Measurements from ENCODE around the gene ARHGAP5. TPM values are rescaled to one million over a fixed set of nuclear protein-coding genes. Genes with fewer than 3 reads are reported as not detected.
A peak's percentile ranks its signal among the peaks of the same experiment; 100 is the strongest.

Gene ARHGAP5
- 7.9 and 32.1 TPM in 2 replicates for total RNA-seq (2014; rRNA removed; shearing (Covaris generic); ENCODE audit: low replicate concordance)

GRCh38 chr14:32077081-32078022, at the start of gene ARHGAP5:
Gene ARHGAP5 (plus strand): TSS chr14:32077304. CDS start chr14:32090670, 13,366 bp downstream.
- Histone ChIP-seq H3K36me3 (no peaks in the 10 kb centered on the region), H3K4me3 (peak within 1 kb of the TSS; percentile 76), H3K27me3 (no peaks in the 10 kb centered on the region), H3K9me3 (no peaks in the 10 kb centered on the region)
- DNase-seq = no peak

GRCh38 chr14:32028599-32028998, 48.5 kb upstream of the ARHGAP5 start:
- Histone ChIP-seq H3K36me3 (no peaks in the 10 kb centered on the region), H3K4me3 (no peak overlapping the region), H3K27me3 (no peaks in the 10 kb centered on the region), H3K9me3 (no peaks in the 10 kb centered on the region)
- DNase-seq = no peak

GRCh38 chr14:32033543-32033942, 43.6 kb upstream of the ARHGAP5 start:
- Histone ChIP-seq H3K27me3 (no peaks in the 10 kb centered on the region), H3K4me3 (no peak overlapping the region), H3K36me3 (no peaks in the 10 kb centered on the region), H3K9me3 (no peaks in the 10 kb centered on the region)
- no peak for DNase-seq

- Histone ChIP-seq H3K4me3 (no peak overlapping the region), H3K9me3 (no peaks in the 10 kb centered on the region), H3K27me3 (no peaks in the 10 kb centered on the region), H3K36me3 (no peaks in the 10 kb centered on the region)
- no peak for DNase-seq
Measured at GRCh38 chr14:32038876-32039275, 38.2 kb upstream of the ARHGAP5 start.

- Histone ChIP-seq H3K36me3 (no peaks in the 10 kb centered on the region), H3K27me3 (no peaks in the 10 kb centered on the region), H3K9me3 (no peaks in the 10 kb centered on the region), H3K4me3 (no peak overlapping the region)
- no peak for DNase-seq
Measured at GRCh38 chr14:32039401-32040030, 37.6 kb upstream of the ARHGAP5 start.

GRCh38 chr14:32043624-32044023, 33.5 kb upstream of the ARHGAP5 start:
- Histone ChIP-seq H3K36me3 (no peaks in the 10 kb centered on the region), H3K27me3 (no peaks in the 10 kb centered on the region), H3K9me3 (no peaks in the 10 kb centered on the region), H3K4me3 (no peak overlapping the region)
- no peak for DNase-seq

- no peaks in the 10 kb centered on the region for H3K36me3 ChIP-seq
- no peaks in the 10 kb centered on the region for H3K27me3 ChIP-seq
- DNase-seq = no peak
Measured at GRCh38 chr14:32044454-32044853, 32.6 kb upstream of the ARHGAP5 start.

GRCh38 chr14:32047791-32048190, 29.3 kb upstream of the ARHGAP5 start:
- Histone ChIP-seq H3K9me3 (no peaks in the 10 kb centered on the region), H3K4me3 (no peak overlapping the region), H3K27me3 (no peaks in the 10 kb centered on the region), H3K36me3 (no peaks in the 10 kb centered on the region)
- no peak for DNase-seq

More at GRCh38 chr14:32044454-32044853, 32.6 kb upstream of the ARHGAP5 start:
- no peaks in the 10 kb centered on the region for H3K9me3 ChIP-seq
- no peak overlapping the region for H3K4me3 ChIP-seq

GRCh38 chr14:32049361-32050088, 27.6 kb upstream of the ARHGAP5 start:
- no peak for DNase-seq
- H3K4me3 ChIP-seq = no peak overlapping the region
- H3K36me3 ChIP-seq = no peaks in the 10 kb centered on the region
- no peaks in the 10 kb centered on the region for H3K9me3 ChIP-seq
- H3K27me3 ChIP-seq = no peaks in the 10 kb centered on the region

GRCh38 chr14:32050878-32051277, 26.2 kb upstream of the ARHGAP5 start:
- Histone ChIP-seq H3K9me3 (no peaks in the 10 kb centered on the region), H3K27me3 (no peaks in the 10 kb centered on the region), H3K4me3 (no peak overlapping the region), H3K36me3 (no peaks in the 10 kb centered on the region)
- no peak for DNase-seq

GRCh38 chr14:32054536-32054935, 22.6 kb upstream of the ARHGAP5 start:
- H3K4me3 ChIP-seq = no peak overlapping the region
- no peak for DNase-seq
- no peaks in the 10 kb centered on the region for H3K27me3 ChIP-seq
- H3K9me3 ChIP-seq = no peaks in the 10 kb centered on the region
- H3K36me3 ChIP-seq = no peaks in the 10 kb centered on the region

- Histone ChIP-seq H3K36me3 (no peaks in the 10 kb centered on the region), H3K9me3 (no peaks in the 10 kb centered on the region), H3K27me3 (no peaks in the 10 kb centered on the region), H3K4me3 (no peak overlapping the region)
- no peak for DNase-seq
Measured at GRCh38 chr14:32055175-32055574, 21.9 kb upstream of the ARHGAP5 start.

GRCh38 chr14:32059702-32060101, 17.4 kb upstream of the ARHGAP5 start:
- no peak for DNase-seq
- H3K27me3 ChIP-seq = no peaks in the 10 kb centered on the region
- H3K9me3 ChIP-seq = no peaks in the 10 kb centered on the region
- no peak overlapping the region for H3K4me3 ChIP-seq
- H3K36me3 ChIP-seq = no peaks in the 10 kb centered on the region

GRCh38 chr14:32064931-32065330, 12.2 kb upstream of the ARHGAP5 start:
- no peaks in the 10 kb centered on the region for H3K36me3 ChIP-seq
- no peaks in the 10 kb centered on the region for H3K9me3 ChIP-seq
- no peak overlapping the region for H3K4me3 ChIP-seq
- no peak for DNase-seq
- no peaks in the 10 kb centered on the region for H3K27me3 ChIP-seq

GRCh38 chr14:32068708-32069107, 8.4 kb upstream of the ARHGAP5 start:
- Histone ChIP-seq H3K36me3 (no peaks in the 10 kb centered on the region), H3K27me3 (no peaks in the 10 kb centered on the region), H3K9me3 (no peaks in the 10 kb centered on the region), H3K4me3 (no peak overlapping the region)
- no peak for DNase-seq

- DNase-seq = no peak
Measured at GRCh38 chr14:32070282-32070681, 6.8 kb upstream of the ARHGAP5 start.

GRCh38 chr14:32072676-32073075, 4.4 kb upstream of the ARHGAP5 start:
- no peaks in the 10 kb centered on the region for H3K36me3 ChIP-seq
- DNase-seq = no peak
- H3K9me3 ChIP-seq = no peaks in the 10 kb centered on the region
- no peaks in the 10 kb centered on the region for H3K27me3 ChIP-seq
- H3K4me3 ChIP-seq = no peak overlapping the region

More at GRCh38 chr14:32070282-32070681, 6.8 kb upstream of the ARHGAP5 start:
- Histone ChIP-seq H3K27me3 (no peaks in the 10 kb centered on the region), H3K36me3 (no peaks in the 10 kb centered on the region), H3K9me3 (no peaks in the 10 kb centered on the region), H3K4me3 (no peak overlapping the region)

Measured in MG63 (cell line).